SU-DHL-6 (cell line): ENCODE data around the gene ERVV-1.

Source experiments
- H2AFZ ChIP-seq: fragments of 200-600 bp; sonication (generic); 2 replicates; pipeline ENCODE4 v1.6.1; 2014; ENCODE audit warnings: low read depth, mild to moderate bottlenecking, moderate library complexity, mixed read lengths, antibody characterized with exemption, low read length; ENCODE audit not compliant: severe bottlenecking
- H3F3A ChIP-seq: fragments of 200-600 bp; shearing (Covaris generic); 2 replicates; pipeline ENCODE4 v1.6.0; 2016; ENCODE audit warnings: antibody characterized with exemption, mild to moderate bottlenecking; ENCODE audit not compliant: insufficient read depth
- H3K27ac ChIP-seq: fragments of 200-600 bp; sonication (generic); 2 replicates; pipeline ENCODE4 v1.5.1; 2016; ENCODE audit warnings: low read depth, mild to moderate bottlenecking, low read length, moderate library complexity, mixed read lengths
- H3K27me3 ChIP-seq: fragments of 200-600 bp; sonication (generic), shearing (Covaris generic); 2 replicates; pipeline ENCODE4 v1.6.0; 2014; ENCODE audit warnings: mild to moderate bottlenecking, low read length
- H3K36me3 ChIP-seq: fragments of 200-600 bp; sonication (generic); 2 replicates; pipeline ENCODE4 v1.6.1; 2014; ENCODE audit warnings: mild to moderate bottlenecking, low read length, mixed read lengths
- H3K4me2 ChIP-seq: fragments of 300-600, 200-600 bp; shearing (Covaris generic), sonication (generic); 2 replicates; pipeline ENCODE4 v1.6.0; 2014; ENCODE audit warnings: low read length, low read depth, mild to moderate bottlenecking; ENCODE audit not compliant: poor library complexity, severe bottlenecking
- H3K4me3 ChIP-seq: fragments of 200-600 bp; sonication (generic); 2 replicates; pipeline ENCODE4 v1.5.1; 2014; ENCODE audit warnings: antibody characterized with exemption, low read length, mild to moderate bottlenecking, mixed read lengths; ENCODE audit not compliant: insufficient read depth, poor library complexity, severe bottlenecking
- H3K79me2 ChIP-seq: fragments of 200-600 bp; sonication (generic); 2 replicates; pipeline ENCODE4 v1.6.1; 2014; ENCODE audit warnings: mild to moderate bottlenecking, low read length, moderate library complexity; ENCODE audit not compliant: insufficient read depth
- H3K9ac ChIP-seq: fragments of 200-600 bp; sonication (generic); 2 replicates; pipeline ENCODE4 v1.7.0; 2014; ENCODE audit warnings: mild to moderate bottlenecking, low read length
- H3K9me2 ChIP-seq: fragments of 200-600 bp; sonication (generic); replicated peaks from 2 replicates; pipeline ENCODE4 v1.6.1; 2014; ENCODE audit warnings: low read length; ENCODE audit not compliant: insufficient read depth
- H3K9me3 ChIP-seq: fragments of 200-600 bp; sonication (generic); 2 replicates; pipeline ENCODE4 v1.6.1; 2014; ENCODE audit warnings: low read length, mixed read lengths; ENCODE audit not compliant: insufficient read depth
- H4K20me1 ChIP-seq: fragments of 200-600 bp; sonication (generic); 2 replicates; pipeline ENCODE4 v1.6.1; 2014; ENCODE audit warnings: low read depth, mild to moderate bottlenecking, antibody characterized with exemption, low read length, moderate library complexity, mixed read lengths
- EZH2phosphoT487 ChIP-seq: fragments of 200-600 bp; sonication (generic), shearing (Covaris generic); conservative IDR thresholded peaks from 2 replicates; pipeline ENCODE4 v1.6.1; 2018; ENCODE audit warnings: mild to moderate bottlenecking, antibody characterized with exemption, low read length, moderate library complexity, mixed read lengths
- TF ChIP-seq, protein P1 (sequence below): fragments of 200-600 bp; sonication (generic); IDR thresholded peaks from one replicate; pipeline ENCODE4 v1.5.1; 2017; ENCODE audit warnings: antibody characterized with exemption, mild to moderate bottlenecking, low read length, moderate library complexity; ENCODE audit not compliant: insufficient read depth, poor library complexity, severe bottlenecking

Gene ERVV-1

DNA sequence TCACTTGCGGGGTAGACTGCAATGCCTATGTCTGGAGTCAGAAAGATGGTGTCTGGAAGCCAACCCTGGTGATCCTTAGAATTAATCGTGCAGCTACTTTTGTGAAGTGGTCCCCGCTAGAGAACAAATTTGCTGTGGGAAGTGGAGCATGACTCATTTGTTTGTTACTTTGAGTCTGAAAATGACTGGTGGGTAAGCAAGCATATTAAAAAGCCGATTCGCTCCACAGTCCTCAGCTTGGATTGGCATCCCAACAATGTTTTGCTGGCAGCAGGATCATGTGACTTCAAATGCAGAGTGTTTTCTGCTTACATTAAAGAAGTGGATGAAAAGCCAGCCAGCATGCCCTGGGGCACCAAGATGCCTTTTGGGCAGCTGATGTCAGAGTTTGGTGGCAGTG, 9.5 kb upstream of the ERVV-1 start:
- Histone ChIP-seq H3F3A (no peaks in the 10 kb centered on the region), H3K27ac (no peak overlapping the region), H3K9me2 (no peaks in the 10 kb centered on the region), H3K4me3 (no peak overlapping the region), H3K79me2 (no peaks in the 10 kb centered on the region), H2AFZ (no peak overlapping the region), H3K36me3 (no peaks in the 10 kb centered on the region), H3K27me3 (no peaks in the 10 kb centered on the region), H3K9me3 (no peaks in the 10 kb centered on the region), H3K9ac (no peak overlapping the region), H4K20me1 (no peaks in the 10 kb centered on the region), H3K4me2 (no peak overlapping the region)
- TF ChIP-seq, protein P1, sequence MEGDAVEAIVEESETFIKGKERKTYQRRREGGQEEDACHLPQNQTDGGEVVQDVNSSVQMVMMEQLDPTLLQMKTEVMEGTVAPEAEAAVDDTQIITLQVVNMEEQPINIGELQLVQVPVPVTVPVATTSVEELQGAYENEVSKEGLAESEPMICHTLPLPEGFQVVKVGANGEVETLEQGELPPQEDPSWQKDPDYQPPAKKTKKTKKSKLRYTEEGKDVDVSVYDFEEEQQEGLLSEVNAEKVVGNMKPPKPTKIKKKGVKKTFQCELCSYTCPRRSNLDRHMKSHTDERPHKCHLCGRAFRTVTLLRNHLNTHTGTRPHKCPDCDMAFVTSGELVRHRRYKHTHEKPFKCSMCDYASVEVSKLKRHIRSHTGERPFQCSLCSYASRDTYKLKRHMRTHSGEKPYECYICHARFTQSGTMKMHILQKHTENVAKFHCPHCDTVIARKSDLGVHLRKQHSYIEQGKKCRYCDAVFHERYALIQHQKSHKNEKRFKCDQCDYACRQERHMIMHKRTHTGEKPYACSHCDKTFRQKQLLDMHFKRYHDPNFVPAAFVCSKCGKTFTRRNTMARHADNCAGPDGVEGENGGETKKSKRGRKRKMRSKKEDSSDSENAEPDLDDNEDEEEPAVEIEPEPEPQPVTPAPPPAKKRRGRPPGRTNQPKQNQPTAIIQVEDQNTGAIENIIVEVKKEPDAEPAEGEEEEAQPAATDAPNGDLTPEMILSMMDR = no peak
- no peak for TF ChIP-seq EZH2phosphoT487

DNA sequence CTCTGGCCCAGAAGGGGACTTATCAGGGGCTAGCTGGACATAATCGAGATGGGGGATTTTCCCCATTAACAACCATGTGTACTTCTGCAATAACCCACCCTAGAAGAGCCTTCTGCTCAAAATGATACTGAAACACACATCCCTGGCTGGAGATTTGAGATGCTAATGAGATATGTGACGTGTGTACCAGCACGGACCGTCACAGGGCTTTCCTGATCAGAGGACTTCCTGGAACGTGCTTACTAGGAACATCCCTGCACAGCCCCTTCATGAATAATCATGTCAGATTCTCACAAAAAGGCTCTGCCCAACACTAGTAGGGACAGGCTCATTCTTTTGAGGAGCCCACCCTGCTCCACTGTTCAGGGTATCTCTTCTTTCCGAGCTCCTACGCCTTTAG, 6.5 kb upstream of the ERVV-1 start:
- TF ChIP-seq EZH2phosphoT487 = no peak
- TF ChIP-seq, protein P1 = no peak
- H3K9me2 ChIP-seq = no peaks in the 10 kb centered on the region
- no peaks in the 10 kb centered on the region for H3K36me3 ChIP-seq
- H3K4me2 ChIP-seq = peak overlapping the region; percentile 19
- no peak overlapping the region for H3K9ac ChIP-seq
- H2AFZ ChIP-seq = no peak overlapping the region
- no peaks in the 10 kb centered on the region for H3K9me3 ChIP-seq
- no peaks in the 10 kb centered on the region for H4K20me1 ChIP-seq
- no peaks in the 10 kb centered on the region for H3F3A ChIP-seq
- H3K27me3 ChIP-seq = no peaks in the 10 kb centered on the region
- no peak overlapping the region for H3K4me3 ChIP-seq
- H3K79me2 ChIP-seq = no peaks in the 10 kb centered on the region
- no peak overlapping the region for H3K27ac ChIP-seq

DNA sequence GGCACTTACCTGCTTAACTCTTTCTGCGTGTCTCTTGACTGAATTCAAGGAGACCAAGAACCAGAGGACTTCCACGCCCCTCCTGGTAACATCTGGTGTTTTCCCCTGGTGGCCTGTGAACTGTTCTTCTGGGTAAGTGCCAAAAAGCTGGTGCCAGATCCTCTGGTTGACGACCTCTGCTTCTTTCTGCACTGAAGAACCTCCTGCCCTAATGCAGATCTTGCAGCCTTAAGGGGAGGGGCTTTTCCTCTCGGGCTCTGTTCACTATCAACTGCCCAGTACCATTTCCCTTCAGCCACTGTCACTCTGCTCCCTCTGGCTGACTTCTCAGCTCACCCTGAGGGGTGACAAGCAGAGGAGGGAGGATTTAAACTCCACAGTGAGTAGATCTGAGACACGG, 6.1 kb upstream of the ERVV-1 start:
- no peaks in the 10 kb centered on the region for H3K79me2 ChIP-seq
- TF ChIP-seq EZH2phosphoT487 = no peak
- TF ChIP-seq, protein P1 = no peak
- H3K9ac ChIP-seq = no peak overlapping the region
- no peaks in the 10 kb centered on the region for H3K27me3 ChIP-seq
- no peak overlapping the region for H2AFZ ChIP-seq
- H3K9me2 ChIP-seq = no peaks in the 10 kb centered on the region
- H3K36me3 ChIP-seq = no peaks in the 10 kb centered on the region
- H3K27ac ChIP-seq = no peak overlapping the region
- H3K4me3 ChIP-seq = no peak overlapping the region
- no peaks in the 10 kb centered on the region for H4K20me1 ChIP-seq
- H3K9me3 ChIP-seq = no peaks in the 10 kb centered on the region
- H3F3A ChIP-seq = no peaks in the 10 kb centered on the region
- H3K4me2 ChIP-seq = peak overlapping the region; percentile 7
